ENCODE results near the gene NLRP4.

DNA sequence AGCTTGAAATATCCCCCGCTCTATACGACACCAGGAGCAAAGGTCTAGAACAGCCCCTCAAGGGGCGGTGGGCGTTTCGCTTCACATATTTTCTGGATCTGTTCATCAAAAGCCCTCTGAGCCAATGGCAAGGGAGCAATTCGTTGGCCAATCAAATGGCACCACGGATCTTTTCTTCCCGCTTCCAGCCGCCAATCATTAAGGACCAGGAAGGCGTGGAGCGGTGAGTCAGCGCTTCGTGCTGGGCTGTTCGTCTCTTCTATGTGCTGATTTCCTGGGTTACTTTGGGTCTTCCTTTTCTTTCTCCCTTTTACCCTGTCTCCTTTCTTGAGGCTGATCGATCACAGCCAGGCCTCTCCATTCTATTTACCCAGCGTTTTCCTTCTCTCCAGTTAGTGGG is at the start of gene NLRP4:
- TF ChIP-seq, protein P1, sequence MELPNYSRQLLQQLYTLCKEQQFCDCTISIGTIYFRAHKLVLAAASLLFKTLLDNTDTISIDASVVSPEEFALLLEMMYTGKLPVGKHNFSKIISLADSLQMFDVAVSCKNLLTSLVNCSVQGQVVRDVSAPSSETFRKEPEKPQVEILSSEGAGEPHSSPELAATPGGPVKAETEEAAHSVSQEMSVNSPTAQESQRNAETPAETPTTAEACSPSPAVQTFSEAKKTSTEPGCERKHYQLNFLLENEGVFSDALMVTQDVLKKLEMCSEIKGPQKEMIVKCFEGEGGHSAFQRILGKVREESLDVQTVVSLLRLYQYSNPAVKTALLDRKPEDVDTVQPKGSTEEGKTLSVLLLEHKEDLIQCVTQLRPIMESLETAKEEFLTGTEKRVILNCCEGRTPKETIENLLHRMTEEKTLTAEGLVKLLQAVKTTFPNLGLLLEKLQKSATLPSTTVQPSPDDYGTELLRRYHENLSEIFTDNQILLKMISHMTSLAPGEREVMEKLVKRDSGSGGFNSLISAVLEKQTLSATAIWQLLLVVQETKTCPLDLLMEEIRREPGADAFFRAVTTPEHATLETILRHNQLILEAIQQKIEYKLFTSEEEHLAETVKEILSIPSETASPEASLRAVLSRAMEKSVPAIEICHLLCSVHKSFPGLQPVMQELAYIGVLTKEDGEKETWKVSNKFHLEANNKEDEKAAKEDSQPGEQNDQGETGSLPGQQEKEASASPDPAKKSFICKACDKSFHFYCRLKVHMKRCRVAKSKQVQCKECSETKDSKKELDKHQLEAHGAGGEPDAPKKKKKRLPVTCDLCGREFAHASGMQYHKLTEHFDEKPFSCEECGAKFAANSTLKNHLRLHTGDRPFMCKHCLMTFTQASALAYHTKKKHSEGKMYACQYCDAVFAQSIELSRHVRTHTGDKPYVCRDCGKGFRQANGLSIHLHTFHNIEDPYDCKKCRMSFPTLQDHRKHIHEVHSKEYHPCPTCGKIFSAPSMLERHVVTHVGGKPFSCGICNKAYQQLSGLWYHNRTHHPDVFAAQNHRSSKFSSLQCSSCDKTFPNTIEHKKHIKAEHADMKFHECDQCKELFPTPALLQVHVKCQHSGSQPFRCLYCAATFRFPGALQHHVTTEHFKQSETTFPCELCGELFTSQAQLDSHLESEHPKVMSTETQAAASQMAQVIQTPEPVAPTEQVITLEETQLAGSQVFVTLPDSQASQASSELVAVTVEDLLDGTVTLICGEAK (IDR thresholded peaks at IDR 0.05; ENCODE audit: borderline replicate concordance), result no peak
- TF ChIP-seq RAD21 (IDR thresholded peaks at IDR 0.05; ENCODE audit: insufficient read depth, low read depth, low read length) (no peak), POLR2AphosphoS2 (IDR thresholded peaks at IDR 0.05; ENCODE audit: low read depth, low read length) (no peak)

All from GM12878 (cell line).